ENCODE data around the gene CLIP1.

CLIP1 gene

GRCh38 chr12:122345042-122345441, 77.4 kb downstream of the CLIP1 start:
- Histone ChIP-seq H3K4me1 (ENCODE audit: insufficient read depth, low read length) (no peaks in the 10 kb centered on the region), H3K36me3 (ENCODE audit: insufficient read depth, low read length) (no peaks in the 10 kb centered on the region; the same call in 1 of the 2 replicates), H3K9ac (ENCODE audit: low read depth, low read length) (no peak overlapping the region), H3K9me3 (ENCODE audit: control insufficient read depth, insufficient read depth, low read length) (no peaks in the 10 kb centered on the region)

DNA sequence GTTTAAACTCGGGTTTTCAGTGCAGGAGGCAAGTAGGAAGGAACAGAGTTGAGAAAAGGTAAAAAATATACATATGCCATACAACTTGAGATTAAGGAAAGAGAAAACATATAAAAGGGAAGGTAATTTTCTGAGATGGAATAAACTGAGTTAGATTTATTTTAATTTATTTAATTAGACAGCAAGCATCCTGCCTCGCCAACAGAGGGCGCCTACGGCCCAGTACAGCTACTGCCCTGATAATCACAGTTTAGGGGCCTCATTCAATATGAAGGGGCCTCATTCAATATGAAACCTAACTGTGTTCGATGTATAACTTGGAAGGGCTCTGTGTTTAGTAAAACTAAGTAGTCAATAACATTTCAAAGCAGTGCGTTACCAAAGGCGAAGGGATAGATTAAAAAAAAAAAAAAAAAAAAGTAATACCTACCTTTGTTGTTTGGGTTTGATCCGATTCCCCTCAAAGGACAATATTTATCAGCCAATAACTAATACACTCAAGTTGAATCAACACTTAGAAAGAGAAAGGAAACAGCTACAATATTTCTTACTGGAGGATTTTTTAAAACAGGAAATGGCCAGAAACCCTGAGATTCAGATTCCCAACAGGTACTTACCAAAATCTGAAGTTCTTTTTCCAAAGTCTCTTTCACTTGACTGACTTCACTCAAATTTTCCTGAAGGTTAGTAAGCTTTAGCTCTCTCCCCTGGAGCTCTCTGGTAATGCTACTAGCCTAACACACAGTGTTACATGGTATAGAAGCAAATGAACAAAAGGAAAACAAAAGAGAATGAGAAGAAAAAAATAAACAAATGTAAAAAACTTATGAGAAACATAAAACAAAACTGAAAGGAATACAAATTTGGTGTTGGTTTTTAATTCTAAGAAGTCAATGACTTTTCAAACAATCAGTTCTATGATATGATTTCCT, 86.2 kb downstream of the CLIP1 start:
- no peaks in the 10 kb centered on the region for H3K4me1 ChIP-seq (ENCODE audit: insufficient read depth, low read length)
- peaks cover 8% of the 10 kb centered on the region for H3K36me3 ChIP-seq (ENCODE audit: insufficient read depth, low read length)
- H3K9me3 ChIP-seq (ENCODE audit: control insufficient read depth, insufficient read depth, low read length): no peaks in the 10 kb centered on the region
- no peak overlapping the region for H3K9ac ChIP-seq (ENCODE audit: low read depth, low read length)

GRCh38 chr12:122333142-122334087, 89.1 kb downstream of the CLIP1 start:
- Histone ChIP-seq H3K36me3 (ENCODE audit: insufficient read depth, low read length) (peaks cover 8% of the 10 kb centered on the region), H3K9ac (ENCODE audit: low read depth, low read length) (no peak overlapping the region), H3K9me3 (ENCODE audit: control insufficient read depth, insufficient read depth, low read length) (no peaks in the 10 kb centered on the region), H3K4me1 (ENCODE audit: insufficient read depth, low read length) (no peaks in the 10 kb centered on the region)

- H3K9ac ChIP-seq (ENCODE audit: low read depth, low read length): no peak overlapping the region
- no peaks in the 10 kb centered on the region for H3K9me3 ChIP-seq (ENCODE audit: control insufficient read depth, insufficient read depth, low read length)
- no peaks in the 10 kb centered on the region; the same call in 1 of the 2 replicates for H3K36me3 ChIP-seq (ENCODE audit: insufficient read depth, low read length)
- no peaks in the 10 kb centered on the region for H3K4me1 ChIP-seq (ENCODE audit: insufficient read depth, low read length)
These were observed 94.7 kb downstream of the CLIP1 start for GRCh38 chr12:122327494-122328385.

GRCh38 chr12:122327014-122327413, 95.5 kb downstream of the CLIP1 start:
- Histone ChIP-seq H3K9ac (ENCODE audit: low read depth, low read length) (no peak overlapping the region), H3K4me1 (ENCODE audit: insufficient read depth, low read length) (no peaks in the 10 kb centered on the region), H3K36me3 (ENCODE audit: insufficient read depth, low read length) (no peaks in the 10 kb centered on the region; the same call in 1 of the 2 replicates), H3K9me3 (ENCODE audit: control insufficient read depth, insufficient read depth, low read length) (no peaks in the 10 kb centered on the region)

- no peaks in the 10 kb centered on the region for H3K9me3 ChIP-seq (ENCODE audit: control insufficient read depth, insufficient read depth, low read length)
- H3K9ac ChIP-seq (ENCODE audit: low read depth, low read length): no peak overlapping the region
- no peaks in the 10 kb centered on the region for H3K4me1 ChIP-seq (ENCODE audit: insufficient read depth, low read length)
- H3K36me3 ChIP-seq (ENCODE audit: insufficient read depth, low read length): no peaks in the 10 kb centered on the region; the same call in 1 of the 2 replicates
These were observed 95.9 kb downstream of the CLIP1 start for GRCh38 chr12:122326586-122326985.

- Histone ChIP-seq H3K4me1 (ENCODE audit: insufficient read depth, low read length) (no peaks in the 10 kb centered on the region; the same call in 1 of the 2 replicates), H3K36me3 (ENCODE audit: insufficient read depth, low read length) (no peaks in the 10 kb centered on the region; the same call in 1 of the 2 replicates), H3K9me3 (ENCODE audit: control insufficient read depth, insufficient read depth, low read length) (no peaks in the 10 kb centered on the region), H3K9ac (ENCODE audit: low read depth, low read length) (no peak overlapping the region)
These were observed 99.0 kb downstream of the CLIP1 start for GRCh38 chr12:122323311-122324019.

GRCh38 chr12:122322501-122322900, 100.0 kb downstream of the CLIP1 start:
- Histone ChIP-seq H3K4me1 (ENCODE audit: insufficient read depth, low read length) (no peaks in the 10 kb centered on the region; the same call in 1 of the 2 replicates), H3K9ac (ENCODE audit: low read depth, low read length) (no peak overlapping the region), H3K9me3 (ENCODE audit: control insufficient read depth, insufficient read depth, low read length) (no peaks in the 10 kb centered on the region), H3K36me3 (ENCODE audit: insufficient read depth, low read length) (no peaks in the 10 kb centered on the region; the same call in 1 of the 2 replicates)

DNA sequence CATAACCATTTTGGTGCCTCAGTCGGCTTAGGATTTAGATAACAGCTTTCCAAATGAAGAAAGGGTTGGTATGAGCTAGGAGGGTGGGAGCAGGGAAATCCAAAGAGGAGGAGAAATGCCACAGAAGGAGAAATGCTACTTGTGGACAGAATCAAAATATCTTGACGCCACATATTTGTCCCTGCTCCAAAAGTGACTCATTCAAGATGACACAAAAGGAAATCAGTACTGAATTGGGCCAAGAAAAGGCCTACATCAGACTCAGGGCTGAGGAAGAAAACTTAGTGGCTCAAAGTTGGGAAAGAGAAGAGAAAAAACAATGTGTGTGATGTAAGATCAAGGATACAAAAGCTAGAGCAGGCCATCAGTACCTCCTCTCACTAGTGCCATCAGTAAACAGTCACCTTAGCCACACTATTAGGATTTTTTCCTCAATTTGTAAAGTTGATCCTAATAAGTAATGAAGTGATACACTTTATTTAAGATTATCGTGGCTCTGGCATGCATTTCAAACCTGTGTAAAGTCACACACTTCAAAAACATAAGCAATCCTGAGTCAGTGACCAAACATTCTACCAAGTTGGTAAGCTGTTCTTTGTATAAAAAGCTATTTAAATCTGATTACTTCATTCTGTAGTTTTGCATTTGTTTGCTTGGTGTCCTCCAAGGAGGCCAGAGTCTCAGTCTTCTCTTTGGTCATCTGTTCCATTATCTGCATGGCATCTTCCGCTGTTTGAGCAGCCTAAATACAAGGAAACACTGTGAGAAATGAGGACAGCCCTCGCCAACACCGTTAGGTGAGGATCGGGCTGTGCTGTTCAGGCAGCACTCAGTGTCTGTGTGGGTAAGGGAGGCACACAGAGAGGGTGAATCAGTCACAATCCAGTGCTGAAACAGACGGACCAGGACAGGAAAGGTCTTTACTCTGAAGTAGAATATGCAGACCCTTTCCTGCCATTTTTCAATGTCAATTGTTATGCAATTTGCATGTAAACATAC, 103.6 kb downstream of the CLIP1 start:
- Histone ChIP-seq H3K9me3 (ENCODE audit: control insufficient read depth, insufficient read depth, low read length) (no peaks in the 10 kb centered on the region), H3K4me1 (ENCODE audit: insufficient read depth, low read length) (no peaks in the 10 kb centered on the region; the same call in 1 of the 2 replicates), H3K36me3 (ENCODE audit: insufficient read depth, low read length) (no peaks in the 10 kb centered on the region; the same call in 1 of the 2 replicates), H3K9ac (ENCODE audit: low read depth, low read length) (no peak overlapping the region)

- Histone ChIP-seq H3K36me3 (ENCODE audit: insufficient read depth, low read length) (peaks cover 3% of the 10 kb centered on the region; the same call in 1 of the 2 replicates), H3K4me1 (ENCODE audit: insufficient read depth, low read length) (no peaks in the 10 kb centered on the region), H3K9ac (ENCODE audit: low read depth, low read length) (no peak overlapping the region), H3K9me3 (ENCODE audit: control insufficient read depth, insufficient read depth, low read length) (no peaks in the 10 kb centered on the region)
These were observed 109.5 kb downstream of the CLIP1 start for GRCh38 chr12:122312926-122313325.

- Histone ChIP-seq H3K9ac (ENCODE audit: low read depth, low read length) (no peak overlapping the region), H3K9me3 (ENCODE audit: control insufficient read depth, insufficient read depth, low read length) (no peaks in the 10 kb centered on the region), H3K36me3 (ENCODE audit: insufficient read depth, low read length) (peaks cover 4% of the 10 kb centered on the region; the same call in 1 of the 2 replicates), H3K4me1 (ENCODE audit: insufficient read depth, low read length) (no peaks in the 10 kb centered on the region)
These were observed 110.8 kb downstream of the CLIP1 start for GRCh38 chr12:122311696-122312095.

GRCh38 chr12:122310626-122311333, 111.7 kb downstream of the CLIP1 start:
- no peaks in the 10 kb centered on the region for H3K9me3 ChIP-seq (ENCODE audit: control insufficient read depth, insufficient read depth, low read length)
- H3K4me1 ChIP-seq (ENCODE audit: insufficient read depth, low read length): no peaks in the 10 kb centered on the region
- peaks cover 4% of the 10 kb centered on the region; the same call in 1 of the 2 replicates for H3K36me3 ChIP-seq (ENCODE audit: insufficient read depth, low read length)
- no peak overlapping the region for H3K9ac ChIP-seq (ENCODE audit: low read depth, low read length)
